ENCODE data around the gene COIL. TPM values are rescaled to one million over a fixed set of nuclear protein-coding genes. Genes with fewer than 3 reads are reported as not detected.

COIL gene
- total and polyA plus RNA-seq, 2 of the 13 experiments (the other 11 are each of a cell fraction or from before 2014, with no cell fraction given), result 8.1 to 29.4 TPM

DNA sequence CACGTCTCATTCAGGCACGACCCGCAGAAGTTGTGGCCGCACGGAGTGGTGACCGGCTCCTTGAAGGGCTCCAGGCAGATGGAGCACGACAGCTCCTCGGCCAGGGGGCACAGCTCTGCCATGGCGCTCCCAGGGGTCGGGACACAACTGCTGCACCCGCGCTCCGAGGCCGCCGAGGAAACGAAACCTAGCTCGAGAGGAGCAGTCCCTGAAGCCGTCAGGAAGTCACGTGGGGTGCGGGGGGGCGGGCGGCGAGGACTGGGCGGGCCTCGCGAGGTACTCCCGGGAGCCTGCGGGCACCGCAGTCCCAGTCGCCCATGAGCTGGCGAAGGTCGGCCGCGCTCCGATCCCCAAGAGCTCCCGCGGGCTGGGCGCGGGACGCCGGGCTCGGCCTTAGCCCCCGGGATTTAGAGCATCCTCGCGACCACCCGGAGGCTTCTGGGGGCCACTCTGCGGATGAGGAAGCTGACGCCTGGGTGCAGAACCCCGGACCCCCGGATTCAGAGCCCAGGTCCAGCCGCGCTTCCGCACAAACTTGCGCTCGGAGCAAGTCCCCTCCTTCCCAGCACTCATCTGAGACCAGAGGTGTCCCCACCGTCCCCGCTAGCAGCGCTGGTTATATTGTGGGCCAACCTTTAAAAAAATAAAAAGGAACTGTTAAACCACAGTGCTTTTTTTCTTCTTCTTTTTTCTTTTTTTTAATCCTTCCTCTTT lies 46.8 kb downstream of the COIL start, which contains the start of gene TRIM25 (continued):
- peak; percentile 92 for TF ChIP-seq STAT6 (CRISPR knock-in tag; IDR thresholded peaks at IDR 0.05; ENCODE audit: borderline replicate concordance)
- TF ChIP-seq GFI1 (CRISPR knock-in tag; IDR thresholded peaks at IDR 0.05; ENCODE audit: borderline replicate concordance), result 0 out of 2 replicates have a peak, but pooled peaks have one; percentile 13
- TF ChIP-seq SRSF1 (optimal IDR thresholded peaks at IDR 0.05; ENCODE audit: low read depth, low read length), result peak; percentile 38
- TF ChIP-seq ATF3 (CRISPR knock-in tag; IDR thresholded peaks at IDR 0.05), result peak; percentile 59; the same call in 1 of the 2 replicates
- TF ChIP-seq ZNF629 (CRISPR knock-in tag; conservative IDR thresholded peaks at IDR 0.05), result no peak; the same call in 1 of the 2 replicates
- peak; percentile 61 for TF ChIP-seq PAXIP1 (CRISPR knock-in tag; conservative IDR thresholded peaks at IDR 0.05)
- TF ChIP-seq ZNF446 (CRISPR knock-in tag; IDR thresholded peaks at IDR 0.05), result peak; percentile 70
- no peak for TF ChIP-seq NFE2 (CRISPR knock-in tag; IDR thresholded peaks at IDR 0.05)
- peak; percentile 52; the same call in 1 of the 2 replicates for TF ChIP-seq HOXA3 (CRISPR knock-in tag; IDR thresholded peaks at IDR 0.05)
- peak; percentile 95; the same call in 1 of the 2 replicates for TF ChIP-seq ZNF614 (CRISPR knock-in tag; IDR thresholded peaks at IDR 0.05; ENCODE audit: borderline replicate concordance)
- no peak for TF ChIP-seq CC2D1A (CRISPR knock-in tag; IDR thresholded peaks at IDR 0.05)
- TF ChIP-seq, protein P1, sequence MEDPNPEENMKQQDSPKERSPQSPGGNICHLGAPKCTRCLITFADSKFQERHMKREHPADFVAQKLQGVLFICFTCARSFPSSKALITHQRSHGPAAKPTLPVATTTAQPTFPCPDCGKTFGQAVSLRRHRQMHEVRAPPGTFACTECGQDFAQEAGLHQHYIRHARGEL (CRISPR knock-in tag; IDR thresholded peaks at IDR 0.05), result peak; percentile 41; the same call in 1 of the 2 replicates
- 0 out of 2 replicates have a peak, but pooled peaks have one; percentile 69 for TF ChIP-seq LRRFIP1 (CRISPR knock-in tag; conservative IDR thresholded peaks at IDR 0.05)
- TF ChIP-seq ZNF33A (CRISPR knock-in tag; IDR thresholded peaks at IDR 0.05; ENCODE audit: borderline replicate concordance), result no peak
